Measurements from ENCODE around the gene CCSER2. TPM values are rescaled to one million over a fixed set of nuclear protein-coding genes. Genes with fewer than 3 reads are reported as not detected.

CCSER2 gene
- total RNA-seq: 27.9 and 40.0 TPM in 2 replicates

GRCh38 chr10:84328418-84329195 is at the start of gene CCSER2:
TSS of gene CCSER2 (plus strand) at chr10:84328589. CDS start at chr10:84371053, 42,464 bp downstream.

Other genes starting within 250 kb of the CCSER2 start
- gene GHITM, start 189.1 kb upstream of the CCSER2 start, total RNA-seq: 74.6 and 163 TPM in 2 replicates
- not detected in 2 replicates for gene GPR15LG, start 154.8 kb upstream of the CCSER2 start, total RNA-seq
- not detected in 2 replicates for gene CDHR1, start 134.1 kb upstream of the CCSER2 start, total RNA-seq
- not detected in 2 replicates for gene LRIT2, start 103.0 kb upstream of the CCSER2 start, total RNA-seq
- gene LRIT1, start 87.0 kb upstream of the CCSER2 start, total RNA-seq: under 0.01 TPM in 1 of 2 replicates, not detected in the other
- gene RGR, start 83.5 kb upstream of the CCSER2 start, total RNA-seq: not detected in 2 replicates

Data from placental epithelial cell (primary cell).